GM21423 (cell line): ENCODE data around the gene ZFP2.

ENCODE experiments used
- ATAC-seq: cut with Tn5 transposase; IDR thresholded peaks from one replicate; pipeline ENCODE4 v1.9.1; 2021; ENCODE audit warnings: mild to moderate bottlenecking, moderate library complexity; ENCODE audit not compliant: unreplicated experiment

Gene ZFP2

GRCh38 chr5:178965465-178966055 lies 69.8 kb downstream of the ZFP2 start:
- no peak for ATAC-seq

GRCh38 chr5:178981381-178981780 lies 85.7 kb downstream of the ZFP2 start:
- no peak for ATAC-seq
